Left lung (tissue), 10 donors: Measurements from ENCODE around the gene ADSS1. TPM values are rescaled to one million over a fixed set of nuclear protein-coding genes. Genes with fewer than 3 reads are reported as not detected.

ENCODE experiments used
- ATAC-seq: fragments of 200-7000 bp; cut with Tn5 transposase; one replicate; pipeline ENCODE4 v1.9.1; 2020; ENCODE audit warnings: moderate library complexity
- DNase-seq, 4 donors: peaks; one replicate each; pipeline ENCODE4 v3.0.0-alpha.2; 2013 to 2020
- H3K27ac ChIP-seq, 2 donors: fragments of 200-600 bp; sonication (generic) in 1 of 2; one replicate each; pipeline versions ENCODE4 v1.5.0 to v1.8.0; 2020 to 2021
- H3K27me3 ChIP-seq, 2 donors: fragments of 200-600 bp; sonication (generic) in 1 of 2; one replicate each; pipeline versions ENCODE4 v1.5.0 to v1.8.0; 2020 to 2021
- H3K36me3 ChIP-seq, 2 donors: fragments of 200-600 bp; sonication (generic) in 1 of 2; one replicate each; pipeline versions ENCODE4 v1.5.0 to v1.8.0; 2020 to 2021
- H3K4me1 ChIP-seq, 2 donors: fragments of 200-600 bp; one replicate each; pipeline ENCODE4 v1.8.0; 2021
- H3K4me3 ChIP-seq, 2 donors: fragments of 200-600 bp; sonication (generic) in 1 of 2; one replicate each; pipeline versions ENCODE4 v1.5.0 to v1.8.0; 2020 to 2021; ENCODE audit warnings: mild to moderate bottlenecking in 1 of 2
- H3K9me3 ChIP-seq, 2 donors: fragments of 200-600 bp; sonication (generic) in 1 of 2; one replicate each; pipeline versions ENCODE4 v1.5.0 to v1.8.0; 2020 to 2021
- intact Hi-C, 2 donors: fragments of 100-400 bp; cut with DNase I; formaldehyde crosslinking; loops; one replicate each; pipeline versions ENCODE4 v1.11.2 to v1.14.2; 2022
- polyA plus RNA-seq, 6 donors: library from polyadenylated mRNA; unstranded; fragments of 120-200 nt; gene quantifications; one replicate each; pipeline ENCODE4 v1.2.1, GENCODE V29; 2013; ENCODE audit not compliant: insufficient read length in 6 of 6
- total RNA-seq, 2 donors: library from RNA; stranded (reverse); fragmentation: NEBNext Ultra II Directional; extraction: Animal tissue kit (Norgen Biotek cat#: 25700); gene quantifications; one replicate each; pipeline ENCODE4 v1.2.1, GENCODE V29; 2021
- TF ChIP-seq, protein P1 (sequence below), 2 donors: fragments of 200-600 bp; sonication (generic) in 1 of 2; IDR thresholded peaks; one replicate each; pipeline versions ENCODE4 v1.5.0 to v1.8.0; 2021; ENCODE audit warnings: antibody characterized with exemption in 2 of 2
- donor health status: DM: no; HTN: yes; CAD: no.
- donor health status: DM: no; HTN: no; CAD: no.

The ADSS1 gene
- total and polyA plus RNA-seq, 8 donors, result 5.2 to 16.6 (median 11.2) TPM

DNA sequence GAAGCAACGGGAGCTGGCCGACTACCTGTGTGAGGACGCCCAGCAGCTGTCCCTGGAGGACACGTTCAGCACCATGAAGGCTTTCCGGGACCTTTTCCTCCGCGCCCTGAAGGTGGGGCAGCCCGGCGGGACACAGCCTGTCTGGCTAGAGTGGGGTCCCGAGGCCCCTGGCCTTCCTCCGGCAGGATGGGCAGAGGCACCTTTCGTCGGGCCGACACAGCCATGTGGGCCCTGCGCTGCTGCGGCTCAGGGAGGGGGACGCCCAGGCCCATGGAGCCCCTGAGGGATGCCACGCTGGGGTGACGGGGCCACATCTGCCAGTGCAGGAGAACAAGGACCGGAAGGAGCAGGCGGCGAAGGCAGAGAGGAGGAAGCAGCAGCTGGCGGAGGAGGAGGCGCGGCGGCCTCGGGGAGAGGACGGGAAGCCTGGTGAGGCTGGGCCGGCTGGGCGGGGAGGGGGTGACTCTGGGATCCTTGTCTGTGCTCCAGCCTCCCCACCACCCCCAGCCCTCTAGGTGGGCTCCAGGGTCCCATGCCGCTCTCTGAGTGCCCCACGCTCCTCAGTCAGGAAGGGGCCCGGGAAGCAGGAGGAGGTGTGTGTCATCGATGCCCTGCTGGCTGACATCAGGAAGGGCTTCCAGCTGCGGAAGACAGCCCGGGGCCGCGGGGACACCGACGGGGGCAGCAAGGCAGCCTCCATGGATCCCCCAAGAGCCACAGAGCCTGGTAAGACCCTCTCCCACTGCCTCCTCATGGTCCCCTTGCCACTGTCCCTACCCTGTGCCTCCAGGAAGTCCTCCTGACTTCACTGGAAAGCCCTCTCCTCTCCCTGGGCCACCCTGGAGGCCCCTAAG lies 10.9 kb upstream of the ADSS1 start:
- H3K4me1 ChIP-seq, result no peaks in the 10 kb centered on the region
- H3K27ac ChIP-seq, result no peak overlapping the region

DNA sequence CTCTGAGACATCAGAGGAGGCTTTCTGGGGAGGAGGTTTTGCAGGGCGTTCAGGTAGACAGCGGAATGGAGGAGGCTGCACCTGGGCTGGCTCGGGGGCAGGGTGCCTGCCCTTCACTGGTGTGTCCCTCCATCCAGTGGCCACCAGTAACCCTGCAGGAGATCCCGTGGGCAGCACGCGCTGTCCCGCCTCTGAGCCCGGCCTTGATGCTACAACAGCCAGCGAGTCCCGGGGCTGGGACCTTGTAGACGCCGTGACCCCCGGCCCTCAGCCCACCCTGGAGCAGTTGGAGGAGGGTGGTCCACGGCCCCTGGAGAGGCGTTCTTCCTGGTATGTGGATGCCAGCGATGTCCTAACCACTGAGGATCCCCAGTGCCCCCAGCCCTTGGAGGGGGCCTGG lies 10.0 kb upstream of the ADSS1 start:
- intact Hi-C loops, result no loop called here
- TF ChIP-seq, protein P1, sequence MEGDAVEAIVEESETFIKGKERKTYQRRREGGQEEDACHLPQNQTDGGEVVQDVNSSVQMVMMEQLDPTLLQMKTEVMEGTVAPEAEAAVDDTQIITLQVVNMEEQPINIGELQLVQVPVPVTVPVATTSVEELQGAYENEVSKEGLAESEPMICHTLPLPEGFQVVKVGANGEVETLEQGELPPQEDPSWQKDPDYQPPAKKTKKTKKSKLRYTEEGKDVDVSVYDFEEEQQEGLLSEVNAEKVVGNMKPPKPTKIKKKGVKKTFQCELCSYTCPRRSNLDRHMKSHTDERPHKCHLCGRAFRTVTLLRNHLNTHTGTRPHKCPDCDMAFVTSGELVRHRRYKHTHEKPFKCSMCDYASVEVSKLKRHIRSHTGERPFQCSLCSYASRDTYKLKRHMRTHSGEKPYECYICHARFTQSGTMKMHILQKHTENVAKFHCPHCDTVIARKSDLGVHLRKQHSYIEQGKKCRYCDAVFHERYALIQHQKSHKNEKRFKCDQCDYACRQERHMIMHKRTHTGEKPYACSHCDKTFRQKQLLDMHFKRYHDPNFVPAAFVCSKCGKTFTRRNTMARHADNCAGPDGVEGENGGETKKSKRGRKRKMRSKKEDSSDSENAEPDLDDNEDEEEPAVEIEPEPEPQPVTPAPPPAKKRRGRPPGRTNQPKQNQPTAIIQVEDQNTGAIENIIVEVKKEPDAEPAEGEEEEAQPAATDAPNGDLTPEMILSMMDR (IDR thresholded peaks at IDR 0.05), result no peak
- Histone ChIP-seq H3K9me3 (no peaks in the 10 kb centered on the region), H3K4me3 (no peak overlapping the region), H3K27me3 (no peaks in the 10 kb centered on the region), H3K36me3 (peaks cover 0 to 91% of the 10 kb centered on the region in 2 donors), H3K4me1 (no peaks in the 10 kb centered on the region), H3K27ac (no peak overlapping the region)
- DNase-seq (no peak), ATAC-seq (no peak)

More for the DNA sequence above, 10.9 kb upstream of the ADSS1 start:
- Histone ChIP-seq H3K36me3 (peaks cover 0 to 84% of the 10 kb centered on the region in 2 donors), H3K4me3 (no peak overlapping the region), H3K9me3 (no peaks in the 10 kb centered on the region), H3K27me3 (no peaks in the 10 kb centered on the region)
- intact Hi-C loops, result no loop called here
- ATAC-seq, result no peak
- TF ChIP-seq, protein P1 (IDR thresholded peaks at IDR 0.05), result no peak
- DNase-seq, result no peak

DNA sequence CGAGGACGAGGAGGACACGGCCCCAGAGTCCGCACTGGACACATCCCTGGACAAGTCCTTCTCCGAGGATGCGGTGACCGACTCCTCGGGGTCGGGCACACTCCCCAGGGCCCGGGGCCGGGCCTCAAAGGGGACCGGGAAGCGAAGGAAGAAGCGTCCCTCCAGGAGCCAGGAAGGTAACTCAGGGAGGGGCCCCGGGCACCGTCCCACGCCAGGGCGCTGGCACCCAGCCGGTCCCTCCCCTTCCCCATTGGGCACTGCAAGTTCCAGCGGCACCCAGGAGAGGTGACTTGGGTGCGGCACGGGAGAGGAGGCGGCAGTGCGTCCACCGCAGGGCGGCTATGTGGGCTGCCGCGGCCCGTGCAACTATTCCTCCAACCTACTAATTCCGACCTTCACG lies 9.3 kb upstream of the ADSS1 start:
- Histone ChIP-seq H3K4me1 (no peaks in the 10 kb centered on the region), H3K36me3 (peaks cover 0 to 93% of the 10 kb centered on the region in 2 donors), H3K27me3 (no peaks in the 10 kb centered on the region), H3K4me3 (no peak overlapping the region), H3K9me3 (no peaks in the 10 kb centered on the region), H3K27ac (no peak overlapping the region)
- DNase-seq, result no peak
- ATAC-seq, result no peak
- intact Hi-C loops, result no loop called here
- TF ChIP-seq, protein P1 (IDR thresholded peaks at IDR 0.05), result no peak

DNA sequence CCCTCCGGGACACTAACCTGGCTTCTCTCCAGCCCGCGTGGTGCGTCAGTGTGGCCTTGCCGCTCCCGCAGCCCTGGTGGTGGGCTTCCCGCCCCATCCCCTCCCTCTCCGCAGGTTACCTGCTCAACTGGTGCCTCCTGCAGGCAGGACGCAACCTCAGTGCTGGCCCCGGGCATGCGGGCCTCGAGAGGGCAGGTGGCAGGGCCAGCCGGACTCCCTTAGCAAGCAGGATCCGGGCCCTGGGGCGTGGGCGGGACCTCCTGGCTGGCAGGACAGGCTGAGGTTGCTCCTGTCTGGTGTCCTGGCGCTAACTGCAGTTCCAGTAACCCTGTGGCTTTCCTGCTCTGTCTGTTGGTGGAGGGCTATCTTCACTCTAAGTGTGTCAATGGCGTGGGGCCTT lies 8.6 kb upstream of the ADSS1 start:
- TF ChIP-seq, protein P1 (IDR thresholded peaks at IDR 0.05), result no peak
- H3K27ac ChIP-seq, result no peak overlapping the region
- no peak overlapping the region for H3K4me3 ChIP-seq
- ATAC-seq (no peak), DNase-seq (no peak)
- no peaks in the 10 kb centered on the region for H3K4me1 ChIP-seq
- no peaks in the 10 kb centered on the region for H3K9me3 ChIP-seq
- intact Hi-C loops, result no loop called here
- peaks cover 0 to 91% of the 10 kb centered on the region in 2 donors for H3K36me3 ChIP-seq
- no peaks in the 10 kb centered on the region for H3K27me3 ChIP-seq

DNA sequence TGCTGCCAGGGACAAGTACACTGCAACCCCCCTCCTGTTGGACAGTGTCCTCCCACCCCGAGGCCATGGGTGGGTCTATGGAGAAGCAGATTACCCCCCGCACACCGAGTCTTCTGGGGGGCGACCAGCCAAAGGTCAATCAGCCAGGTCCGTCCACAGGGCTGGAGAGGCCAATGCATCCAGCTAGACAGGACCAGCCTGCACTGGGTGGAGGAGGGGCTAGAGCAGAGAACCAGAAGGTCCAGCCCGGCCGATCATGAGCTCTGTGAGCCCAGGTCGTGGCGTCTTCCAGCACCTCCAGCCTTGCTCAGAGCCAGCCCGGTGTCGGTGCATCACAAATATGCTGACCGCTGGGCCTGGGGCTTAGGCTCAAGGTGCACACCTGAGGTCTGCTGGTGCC lies 8.2 kb upstream of the ADSS1 start:
- no peaks in the 10 kb centered on the region for H3K4me1 ChIP-seq
- H3K36me3 ChIP-seq, result peaks cover 0 to 87% of the 10 kb centered on the region in 2 donors
- intact Hi-C loops, result no loop called here

More for the DNA sequence above, 8.2 kb upstream of the ADSS1 start:
- H3K4me3 ChIP-seq, result no peak overlapping the region
- TF ChIP-seq, protein P1 (IDR thresholded peaks at IDR 0.05), result no peak
- ATAC-seq (no peak), DNase-seq (no peak)
- H3K27me3 ChIP-seq, result no peaks in the 10 kb centered on the region
- no peak overlapping the region for H3K27ac ChIP-seq
- no peaks in the 10 kb centered on the region for H3K9me3 ChIP-seq
